K562 (cell line): Measurements from ENCODE around the gene RGS9. TPM values are rescaled to one million over a fixed set of nuclear protein-coding genes. Genes with fewer than 3 reads are reported as not detected.

Experiments used
- ATAC-seq: fragments of 200-7000 bp; cut with Tn5 transposase; 3 replicates; pipeline ENCODE4 v1.9.1; 2020; ENCODE audit warnings: moderate library complexity
- BruUV-seq: library from RNA; stranded (reverse); fragments of 400-500 nt; replicated peaks from 2 replicates; lab custom pipeline; 2021; lab: Mats Ljungman, UMichigan
- CTCF ChIA-PET: fragments of 300-600 bp; formaldehyde crosslinking; extraction: SDS; loops from one replicate; lab custom pipeline; 2021; ENCODE audit warnings: low intra/inter-chr PET ratio; lab: Yijun Ruan, JAX
- POLR2A ChIA-PET: fragments of 300-600, 350-650 bp; sonication (Branson Sonifier 250); formaldehyde crosslinking; extraction: SDS; loops from one replicate; lab custom pipeline; 2021; ENCODE audit warnings: antibody characterized with exemption, inconsistent platforms; lab: Yijun Ruan, JAX
- DNase-seq, 4 experiments: peaks; one replicate each; pipeline versions ENCODE4 v3.0.0 to v3.0.0-alpha.2; 2011 to 2018; ENCODE audit warnings: low spot score in 3 of 4, mixed read lengths in 3 of 4; ENCODE audit errors: extremely low read depth in 1 of 4
- FAIRE-seq: peaks from 2 replicates; lab custom pipeline; 2011; peaks lifted over from hg19 to GRCh38; lab: Jason Lieb, UNC
- H2AFZ ChIP-seq: 2 replicates; pipeline ENCODE4 v1.6.0; 2011; ENCODE audit warnings: low read depth, low read length, control low read depth, inconsistent platforms
- H3K27ac ChIP-seq: fragments of 200-600 bp; 3 replicates; pipeline ENCODE4 v1.8.0; 2011; ENCODE audit warnings: low read depth, mild to moderate bottlenecking, control low read depth, inconsistent platforms, low read length, moderate library complexity, mixed read lengths; ENCODE audit errors: extremely low read depth
- H3K27me3 ChIP-seq, 2 experiments: fragments of 300-600 bp in 1 of 2; 2 replicates in 1 of 2; 3 replicates in 1 of 2; pipeline versions ENCODE4 v1.6.0 to v1.8.0; 2011; ENCODE audit warnings: inconsistent platforms in 2 of 2, low read length in 2 of 2, mild to moderate bottlenecking in 1 of 2, mixed read lengths in 1 of 2, moderate library complexity in 1 of 2; ENCODE audit not compliant: control insufficient read depth in 2 of 2, insufficient read depth in 2 of 2
- H3K36me3 ChIP-seq: fragments of 300-600 bp; 3 replicates; pipeline ENCODE4 v1.8.0; 2011; ENCODE audit warnings: mild to moderate bottlenecking, low read length, inconsistent platforms; ENCODE audit not compliant: control insufficient read depth, insufficient read depth
- H3K4me1 ChIP-seq, 2 experiments: fragments of 200-600 bp in 1 of 2; replicated peaks in 1 of 2; 2 replicates in 1 of 2; 3 replicates in 1 of 2; pipeline versions ENCODE4 v1.5.1 to v1.8.0; 2011; ENCODE audit warnings: inconsistent platforms in 2 of 2, low read length in 2 of 2, mild to moderate bottlenecking in 1 of 2, mixed read lengths in 1 of 2, moderate library complexity in 1 of 2; ENCODE audit not compliant: control insufficient read depth in 2 of 2, insufficient read depth in 2 of 2
- H3K4me2 ChIP-seq: 2 replicates; pipeline ENCODE4 v1.6.1; 2011; ENCODE audit warnings: low read length, control low read depth, inconsistent platforms, mixed read lengths; ENCODE audit not compliant: insufficient read depth
- H3K4me3 ChIP-seq: fragments of 200-600 bp; sonication (generic), shearing (Covaris generic); 2 replicates; pipeline ENCODE4 v1.5.1; 2016; ENCODE audit warnings: control low read depth, inconsistent platforms
- H3K79me2 ChIP-seq: fragments of 200-600 bp; 3 replicates; pipeline ENCODE4 v1.8.0; 2011; ENCODE audit warnings: low read length, inconsistent platforms; ENCODE audit not compliant: control insufficient read depth, insufficient read depth
- H3K9ac ChIP-seq, 2 experiments: 2 replicates each; pipeline versions ENCODE4 v1.6.0 to v1.6.1; 2011; ENCODE audit warnings: low read depth in 2 of 2, low read length in 2 of 2, control low read depth in 1 of 2, inconsistent platforms in 1 of 2, mild to moderate bottlenecking in 1 of 2, mixed read lengths in 1 of 2; ENCODE audit not compliant: insufficient read depth in 1 of 2
- H3K9me1 ChIP-seq: one replicate; pipeline ENCODE4 v1.6.0; 2011; ENCODE audit warnings: inconsistent platforms, mild to moderate bottlenecking, low read length, moderate library complexity; ENCODE audit not compliant: control insufficient read depth, insufficient read depth
- H3K9me3 ChIP-seq: replicated peaks from 2 replicates; pipeline ENCODE4 v1.5.1; 2011; ENCODE audit warnings: low read depth, low read length, inconsistent platforms; ENCODE audit not compliant: control insufficient read depth, insufficient read depth
- H4K20me1 ChIP-seq: replicated peaks from 2 replicates; pipeline ENCODE4 v1.6.1; 2011; ENCODE audit warnings: low read length, inconsistent platforms, mixed read lengths; ENCODE audit not compliant: control insufficient read depth, insufficient read depth
- FUS ChIP-seq: fragments of 200-400 bp; formaldehyde crosslinking; optimal IDR thresholded peaks from 2 replicates; pipeline ENCODE3; 2017; ENCODE audit warnings: low read depth, low read length
- NELFE ChIP-seq: IDR thresholded peaks from 2 replicates; pipeline ENCODE4 v1.6.1; 2011; ENCODE audit warnings: mild to moderate bottlenecking; ENCODE audit not compliant: insufficient read depth, insufficient read length
- NUFIP1 ChIP-seq: fragments of 450-650 bp; IDR thresholded peaks from 2 replicates; pipeline ENCODE4 v1.6.1; 2018; ENCODE audit not compliant: partially characterized antibody
- SOX6 ChIP-seq: fragments of 450-650 bp; IDR thresholded peaks from 2 replicates; pipeline ENCODE4 v1.6.1; 2014; ENCODE audit warnings: mild to moderate bottlenecking
- TARDBP ChIP-seq: fragments of 450-650 bp; IDR thresholded peaks from 2 replicates; pipeline ENCODE4 v1.6.1; 2016
- WGBS: fragments of 100-300 bp; shearing (Covaris generic); methylation state at CpG from one replicate; pipeline ENCODE4 v1.1.6; 2016; ENCODE audit warnings: low coverage, mixed read lengths; ENCODE audit not compliant: insufficient coverage; ENCODE audit errors: missing lambda C conversion rate; 5-methylcytosine and 5-hydroxymethylcytosine counted together
- in situ Hi-C: fragments of 300-500 bp; cut with MboI; formaldehyde crosslinking; loops from 4 replicates; pipeline ENCODE4 v1.15.0; 2018; ENCODE audit warnings: inconsistent platforms, mixed read lengths
- intact Hi-C: fragments of 100-400 bp; cut with micrococcal nuclease; formaldehyde crosslinking; loops from 2 replicates; pipeline ENCODE4 v1.14.2; 2022
- polyA plus RNA-seq, 8 experiments: library from polyadenylated mRNA; depleted of rRNA in 4 of 8; stranded (reverse) in 5 of 8; unstranded in 3 of 8; fragments of >200 nt; fragmentation: Nextera tagmentation in 2 of 8; fragmentation: Illumina TruSeq in 1 of 8; extraction: Ambion mirVana in 2 of 8; extraction: Trizol in 1 of 8; gene quantifications; 2 replicates each; pipeline versions ENCODE4 v1.2.1 to v1.2.3, GENCODE V29; 2011 to 2014; ENCODE audit warnings: inconsistent platforms in 1 of 8, missing spikeins in 1 of 8
- total RNA-seq, 7 experiments: library from RNA; depleted of rRNA in 6 of 7; stranded (reverse); fragments of >200 nt in 6 of 7; fragmentation: Illumina TruSeq in 2 of 7; extraction: Trizol in 2 of 7; gene quantifications; 2 replicates each; pipeline versions ENCODE4 v1.2.1 to v1.2.3, GENCODE V29; 2011 to 2021; ENCODE audit warnings: low replicate concordance in 1 of 7
- TF ChIP-seq, protein P1 (sequence below): fragments of 250-450 bp; sonication (Bioruptor Pico); IDR thresholded peaks from 2 replicates; pipeline ENCODE4 v1.8.0; 2022; ENCODE audit warnings: inconsistent platforms, mild to moderate bottlenecking, moderate library complexity, borderline replicate concordance

RGS9 gene
- total and polyA plus RNA-seq, 9 of the 15 experiments (the other 6 are each of a cell fraction or from before 2014, with no cell fraction given) = 0.18 to 1.4 (median 0.55) TPM

DNA sequence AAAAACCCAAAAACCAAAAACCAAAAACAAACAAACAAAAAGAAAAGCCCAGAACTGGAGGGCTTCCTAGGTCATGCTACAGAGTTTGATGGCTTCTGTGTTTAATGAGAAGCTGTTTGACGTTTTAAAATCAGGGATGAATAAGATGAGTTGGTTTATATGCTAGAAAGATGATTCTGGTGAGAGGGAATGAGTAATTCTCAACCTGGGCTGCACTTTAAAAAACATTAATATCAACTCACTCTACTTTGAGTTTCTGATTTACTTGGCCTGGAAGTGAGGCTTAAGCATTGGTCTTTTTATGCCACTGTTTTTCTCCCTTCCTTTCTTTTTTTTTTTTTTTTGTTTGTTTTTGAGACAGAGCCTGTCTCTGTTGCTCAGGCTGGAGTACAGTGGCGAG lies 5.1 kb downstream of the RGS9 start:
- Histone ChIP-seq H3K4me2 (no peak overlapping the region), H3K27ac (no peak overlapping the region), H4K20me1 (no peaks in the 10 kb centered on the region), H3K27me3 (peaks cover 33 to 65% of the 10 kb centered on the region in 2 experiments), H3K4me3 (no peak overlapping the region), H3K79me2 (no peaks in the 10 kb centered on the region), H3K4me1 (peaks cover 5 to 7% of the 10 kb centered on the region in 2 experiments; a peak in 4 of 5 replicates), H3K36me3 (no peaks in the 10 kb centered on the region), H3K9ac (no peak overlapping the region), H3K9me3 (no peaks in the 10 kb centered on the region), H3K9me1 (no peaks in the 10 kb centered on the region), H2AFZ (no peak overlapping the region)
- ATAC-seq (no peak), FAIRE-seq (peak; percentile 42), DNase-seq (no peak)
- ChIA-PET CTCF (no interaction called here), POLR2A (interaction anchor here (0.6 to 1.7 kb wide), 2 partner anchors 10 to 1186 kb away, joined by 4 to 5 read pairs; no protein-coding TSS in a partner anchor)
- no TSS peak for BruUV-seq
- in situ Hi-C loops = no loop called here
- TF ChIP-seq TARDBP (no peak), SOX6 (no peak), NELFE (no peak), FUS (no peak), NUFIP1 (no peak)
- TF ChIP-seq, protein P1, sequence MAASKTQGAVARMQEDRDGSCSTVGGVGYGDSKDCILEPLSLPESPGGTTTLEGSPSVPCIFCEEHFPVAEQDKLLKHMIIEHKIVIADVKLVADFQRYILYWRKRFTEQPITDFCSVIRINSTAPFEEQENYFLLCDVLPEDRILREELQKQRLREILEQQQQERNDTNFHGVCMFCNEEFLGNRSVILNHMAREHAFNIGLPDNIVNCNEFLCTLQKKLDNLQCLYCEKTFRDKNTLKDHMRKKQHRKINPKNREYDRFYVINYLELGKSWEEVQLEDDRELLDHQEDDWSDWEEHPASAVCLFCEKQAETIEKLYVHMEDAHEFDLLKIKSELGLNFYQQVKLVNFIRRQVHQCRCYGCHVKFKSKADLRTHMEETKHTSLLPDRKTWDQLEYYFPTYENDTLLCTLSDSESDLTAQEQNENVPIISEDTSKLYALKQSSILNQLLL (CRISPR knock-in tag) = no peak
- intact Hi-C loops = no loop called here
- 7% methylated on average over 2 of the region's 2 CpGs for WGBS
